ENCODE measurements around the gene CAB39. TPM values are rescaled to one million over a fixed set of nuclear protein-coding genes. Genes with fewer than 3 reads are reported as not detected.

Gene CAB39
- total RNA-seq, 4 donors from 2014 or later: 67.3 to 137 (median 123) TPM

- DNase-seq: no peak
- no peaks in the 10 kb centered on the region for H3K27me3 ChIP-seq
- no peak overlapping the region for H3K27ac ChIP-seq
- no peaks in the 10 kb centered on the region for H3K9me3 ChIP-seq
- H3K4me1 ChIP-seq: no peaks in the 10 kb centered on the region
- peaks cover 0 to 29% (median 10%) of the 10 kb centered on the region in 4 donors for H3K36me3 ChIP-seq
- in situ Hi-C loops (cut with MboI; ENCODE audit: low pct_ligation_motif_present in 1 of 4, low pct_unique_long_range_greater_than_20kb in 1 of 4, low sequenced_read_pairs in 3 of 4): loop anchor here in 1 of 4 donors (25.0 kb wide), 2 partner anchors 95 to 630 kb away; partner anchors contain the start of gene CAB39
- no peak overlapping the region for H3K4me3 ChIP-seq
- TF ChIP-seq POLR2A (IDR thresholded peaks at IDR 0.05) (no peak), CTCF (IDR thresholded peaks at IDR 0.05) (no peak), POLR2AphosphoS5 (IDR thresholded peaks at IDR 0.05) (no peak), EP300 (IDR thresholded peaks at IDR 0.05; ENCODE audit: low read depth) (no peak)
- intact Hi-C loops (cut with DNase I; ENCODE audit: low total_unique reads): no loop called here
- WGBS, 2 donors (ENCODE audit: low coverage in 1 of 2): 81 to 88% methylated on average over 1 to 3 of the region's 3 CpGs
Measured at GRCh38 chr2:230807729-230808128, 95.1 kb downstream of the CAB39 start.

GRCh38 chr2:230809015-230809414 lies 96.4 kb downstream of the CAB39 start:
- in situ Hi-C loops (cut with MboI; ENCODE audit: low pct_ligation_motif_present in 1 of 4, low pct_unique_long_range_greater_than_20kb in 1 of 4, low sequenced_read_pairs in 3 of 4): loop anchor here in 1 of 4 donors (25.0 kb wide), 2 partner anchors 97 to 628 kb away; partner anchors contain the start of gene CAB39
- Histone ChIP-seq H3K9me3 (no peaks in the 10 kb centered on the region), H3K36me3 (peaks cover 0 to 36% (median 11%) of the 10 kb centered on the region in 4 donors), H3K4me1 (no peaks in the 10 kb centered on the region), H3K27ac (no peak overlapping the region), H3K27me3 (no peaks in the 10 kb centered on the region), H3K4me3 (no peak overlapping the region)
- intact Hi-C loops (cut with DNase I; ENCODE audit: low total_unique reads): no loop called here
- 92 to 93% methylated on average over 10 of the region's 10 CpGs for WGBS, 2 donors (ENCODE audit: low coverage in 1 of 2)
- no peak for DNase-seq
- TF ChIP-seq POLR2AphosphoS5 (IDR thresholded peaks at IDR 0.05) (no peak), CTCF (IDR thresholded peaks at IDR 0.05) (no peak)

GRCh38 chr2:230809677-230810251 lies 97.1 kb downstream of the CAB39 start:
- in situ Hi-C loops (cut with MboI; ENCODE audit: low pct_ligation_motif_present in 1 of 4, low pct_unique_long_range_greater_than_20kb in 1 of 4, low sequenced_read_pairs in 3 of 4): loop anchor here in 1 of 4 donors (25.0 kb wide), 2 partner anchors 97 to 628 kb away; partner anchors contain the start of gene CAB39

GRCh38 chr2:230811508-230811907 lies 98.9 kb downstream of the CAB39 start:
- no peaks in the 10 kb centered on the region for H3K4me1 ChIP-seq
- no peaks in the 10 kb centered on the region for H3K27me3 ChIP-seq
- no peak overlapping the region for H3K4me3 ChIP-seq
- in situ Hi-C loops (cut with MboI; ENCODE audit: low pct_ligation_motif_present in 1 of 4, low pct_unique_long_range_greater_than_20kb in 1 of 4, low sequenced_read_pairs in 3 of 4) (loop anchor here in 1 of 4 donors (25.0 kb wide), 2 partner anchors 99 to 626 kb away; partner anchors contain the start of gene CAB39), intact Hi-C loops (cut with DNase I; ENCODE audit: low total_unique reads) (no loop called here)
- no peaks in the 10 kb centered on the region for H3K9me3 ChIP-seq
- H3K27ac ChIP-seq: no peak overlapping the region
- peaks cover 0 to 47% (median 15%) of the 10 kb centered on the region in 4 donors for H3K36me3 ChIP-seq
- WGBS, 2 donors (ENCODE audit: low coverage in 1 of 2): 74 to 100% methylated on average over 2 to 3 of the region's 3 CpGs
- TF ChIP-seq CTCF (IDR thresholded peaks at IDR 0.05) (no peak), POLR2AphosphoS5 (IDR thresholded peaks at IDR 0.05) (no peak), POLR2A (IDR thresholded peaks at IDR 0.05) (no peak), EP300 (IDR thresholded peaks at IDR 0.05; ENCODE audit: low read depth) (no peak)
- DNase-seq: no peak

More at GRCh38 chr2:230809677-230810251, 97.1 kb downstream of the CAB39 start:
- Histone ChIP-seq H3K9me3 (no peaks in the 10 kb centered on the region), H3K36me3 (peaks cover 0 to 37% (median 11%) of the 10 kb centered on the region in 4 donors), H3K27ac (no peak overlapping the region), H3K4me1 (no peaks in the 10 kb centered on the region), H3K27me3 (no peaks in the 10 kb centered on the region), H3K4me3 (no peak overlapping the region)
- no peak for DNase-seq
- 81 to 87% methylated on average over 8 of the region's 8 CpGs for WGBS, 2 donors (ENCODE audit: low coverage in 1 of 2)
- intact Hi-C loops (cut with DNase I; ENCODE audit: low total_unique reads): no loop called here
- no peak for TF ChIP-seq POLR2A (IDR thresholded peaks at IDR 0.05)
- TF ChIP-seq EP300 (IDR thresholded peaks at IDR 0.05; ENCODE audit: low read depth): no peak
- TF ChIP-seq POLR2AphosphoS5 (IDR thresholded peaks at IDR 0.05): no peak
